ENCODE measurements around the gene COL21A1. TPM values are rescaled to one million over a fixed set of nuclear protein-coding genes. Genes with fewer than 3 reads are reported as not detected.

COL21A1 gene
- total RNA-seq, 4 donors from 2014 or later, result 5.3 to 47.1 (median 15.6) TPM

- H3K27me3 ChIP-seq, result no peaks in the 10 kb centered on the region
- 54 to 93% methylated on average over 4 of the region's 4 CpGs for WGBS, 2 donors (ENCODE audit: low coverage in 1 of 2)
- no peak overlapping the region for H3K27ac ChIP-seq
- H3K9me3 ChIP-seq, result no peaks in the 10 kb centered on the region
- H3K36me3 ChIP-seq, result peaks cover 0 to 6% of the 10 kb centered on the region in 2 donors
- H3K4me1 ChIP-seq, result no peaks in the 10 kb centered on the region
- TF ChIP-seq POLR2AphosphoS5 (IDR thresholded peaks at IDR 0.05) (no peak), EP300 (IDR thresholded peaks at IDR 0.05) (no peak), POLR2A (IDR thresholded peaks at IDR 0.05) (no peak), CTCF (IDR thresholded peaks at IDR 0.05) (no peak)
- H3K4me3 ChIP-seq, result no peak overlapping the region
- no peak for ATAC-seq
Observed at GRCh38 chr6:56101141-56101553, 146.2 kb downstream of the COL21A1 start.

GRCh38 chr6:56096946-56097621 is 150.3 kb downstream of the COL21A1 start:
- 47 to 75% methylated on average over 2 of the region's 2 CpGs for WGBS, 2 donors (ENCODE audit: low coverage in 1 of 2)
- Histone ChIP-seq H3K27me3 (no peaks in the 10 kb centered on the region), H3K4me1 (no peaks in the 10 kb centered on the region), H3K36me3 (peaks cover 0 to 12% of the 10 kb centered on the region in 2 donors), H3K9me3 (peaks cover 0 to 6% (median 0%) of the 10 kb centered on the region in 3 donors), H3K27ac (no peak overlapping the region), H3K4me3 (no peak overlapping the region)
- ATAC-seq, result no peak
- TF ChIP-seq EP300 (IDR thresholded peaks at IDR 0.05), result no peak
- TF ChIP-seq POLR2A (IDR thresholded peaks at IDR 0.05), result no peak
- no peak for TF ChIP-seq POLR2AphosphoS5 (IDR thresholded peaks at IDR 0.05)
- TF ChIP-seq CTCF (IDR thresholded peaks at IDR 0.05), result no peak

GRCh38 chr6:56096541-56096940 is 150.8 kb downstream of the COL21A1 start:
- H3K27ac ChIP-seq, result no peak overlapping the region
- no peak for ATAC-seq
- no peaks in the 10 kb centered on the region for H3K27me3 ChIP-seq
- no peaks in the 10 kb centered on the region for H3K4me1 ChIP-seq
- peaks cover 0 to 6% (median 0%) of the 10 kb centered on the region in 3 donors for H3K9me3 ChIP-seq
- no peak overlapping the region for H3K4me3 ChIP-seq
- TF ChIP-seq POLR2A (IDR thresholded peaks at IDR 0.05) (no peak), EP300 (IDR thresholded peaks at IDR 0.05) (no peak), CTCF (IDR thresholded peaks at IDR 0.05) (no peak), POLR2AphosphoS5 (IDR thresholded peaks at IDR 0.05) (no peak)
- peaks cover 0 to 12% of the 10 kb centered on the region in 2 donors for H3K36me3 ChIP-seq

- no peak overlapping the region for H3K4me3 ChIP-seq
- H3K36me3 ChIP-seq, result peaks cover 0 to 5% of the 10 kb centered on the region in 2 donors
- H3K27ac ChIP-seq, result no peak overlapping the region
- peaks cover 0 to 6% (median 0%) of the 10 kb centered on the region in 3 donors for H3K9me3 ChIP-seq
- no peaks in the 10 kb centered on the region for H3K27me3 ChIP-seq
- ATAC-seq, result no peak
- no peak for TF ChIP-seq EP300 (IDR thresholded peaks at IDR 0.05)
- TF ChIP-seq CTCF (IDR thresholded peaks at IDR 0.05), result no peak
- no peak for TF ChIP-seq POLR2AphosphoS5 (IDR thresholded peaks at IDR 0.05)
- TF ChIP-seq POLR2A (IDR thresholded peaks at IDR 0.05), result no peak
- 82% methylated on average over 1 of the region's 1 CpG; no CpG with 5 or more reads in 1 of the 2 donors for WGBS, 2 donors (ENCODE audit: low coverage in 1 of 2)
- H3K4me1 ChIP-seq, result no peaks in the 10 kb centered on the region
Observed at GRCh38 chr6:56093776-56094175, 153.6 kb downstream of the COL21A1 start.

Data from gastroesophageal sphincter (tissue), 4 donors.